ENCODE data around the gene ABCA13. TPM values are rescaled to one million over a fixed set of nuclear protein-coding genes. Genes with fewer than 3 reads are reported as not detected.

The ABCA13 gene
- total RNA-seq, 1 donor from 2014 or later = 0.35 TPM

GRCh38 chr7:48176356-48176893 lies 5.2 kb downstream of the ABCA13 start:
- H3K36me3 ChIP-seq = no peaks in the 10 kb centered on the region

GRCh38 chr7:48177271-48177670 lies 6.0 kb downstream of the ABCA13 start:
- no peak overlapping the region for H3K27ac ChIP-seq
- H3K36me3 ChIP-seq = no peaks in the 10 kb centered on the region
- DNase-seq (no peak), ATAC-seq (no peak)
- H3K4me3 ChIP-seq = no peak overlapping the region
- intact Hi-C loops (cut with DNase I) = no loop called here
- TF ChIP-seq CTCF (IDR thresholded peaks at IDR 0.05) = no peak
- no peaks in the 10 kb centered on the region for H3K27me3 ChIP-seq
- no peaks in the 10 kb centered on the region for H3K4me1 ChIP-seq
- no peaks in the 10 kb centered on the region for H3K9me3 ChIP-seq

More at GRCh38 chr7:48176356-48176893, 5.2 kb downstream of the ABCA13 start:
- H3K27ac ChIP-seq = no peak overlapping the region
- H3K27me3 ChIP-seq = no peaks in the 10 kb centered on the region
- H3K4me3 ChIP-seq = no peak overlapping the region
- no peaks in the 10 kb centered on the region for H3K9me3 ChIP-seq
- no peak for DNase-seq
- no peak for ATAC-seq
- no peak for TF ChIP-seq CTCF (IDR thresholded peaks at IDR 0.05)
- intact Hi-C loops (cut with DNase I) = no loop called here
- H3K4me1 ChIP-seq = no peaks in the 10 kb centered on the region

GRCh38 chr7:48179496-48180030 lies 8.3 kb downstream of the ABCA13 start:
- intact Hi-C loops (cut with DNase I) = no loop called here
- ATAC-seq (no peak), DNase-seq (no peak)
- Histone ChIP-seq H3K4me1 (no peaks in the 10 kb centered on the region), H3K9me3 (no peaks in the 10 kb centered on the region), H3K4me3 (no peak overlapping the region), H3K36me3 (no peaks in the 10 kb centered on the region), H3K27ac (no peak overlapping the region), H3K27me3 (no peaks in the 10 kb centered on the region)
- no peak for TF ChIP-seq CTCF (IDR thresholded peaks at IDR 0.05)

GRCh38 chr7:48180981-48181380 lies 9.7 kb downstream of the ABCA13 start:
- ATAC-seq (no peak), DNase-seq (no peak)
- Histone ChIP-seq H3K27me3 (no peaks in the 10 kb centered on the region), H3K4me3 (no peak overlapping the region), H3K4me1 (no peaks in the 10 kb centered on the region), H3K36me3 (no peaks in the 10 kb centered on the region), H3K27ac (no peak overlapping the region), H3K9me3 (no peaks in the 10 kb centered on the region)
- intact Hi-C loops (cut with DNase I) = no loop called here
- TF ChIP-seq CTCF (IDR thresholded peaks at IDR 0.05) = no peak

GRCh38 chr7:48182718-48183369 lies 11.6 kb downstream of the ABCA13 start:
- intact Hi-C loops (cut with DNase I) = no loop called here
- ATAC-seq (no peak), DNase-seq (no peak)
- H3K4me1 ChIP-seq = no peaks in the 10 kb centered on the region
- TF ChIP-seq CTCF (IDR thresholded peaks at IDR 0.05) = no peak
- no peak overlapping the region for H3K27ac ChIP-seq
- H3K36me3 ChIP-seq = no peaks in the 10 kb centered on the region
- no peak overlapping the region for H3K4me3 ChIP-seq
- no peaks in the 10 kb centered on the region for H3K27me3 ChIP-seq
- H3K9me3 ChIP-seq = no peaks in the 10 kb centered on the region
